ENCODE measurements around the gene HSD11B1.

DNA sequence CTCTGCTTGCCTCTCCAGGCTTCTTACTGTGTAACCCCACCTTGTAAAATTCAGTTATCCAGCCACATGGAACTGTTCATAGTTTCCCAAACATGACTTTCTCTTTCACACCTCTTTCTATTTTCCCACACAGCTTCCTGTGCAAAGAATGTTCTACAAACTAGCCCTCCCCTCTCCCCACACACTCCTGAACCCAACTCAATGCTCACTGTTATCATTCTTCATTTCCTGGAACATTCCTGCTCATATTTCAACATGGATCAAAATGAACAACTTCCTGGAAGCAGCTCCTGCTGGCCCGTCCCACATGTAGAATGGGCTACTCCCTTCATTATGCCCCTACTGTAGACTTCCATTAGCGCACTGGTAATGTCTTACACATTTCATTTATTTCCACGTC is 7.5 kb upstream of the HSD11B1 start:
- TF ChIP-seq, protein P1, sequence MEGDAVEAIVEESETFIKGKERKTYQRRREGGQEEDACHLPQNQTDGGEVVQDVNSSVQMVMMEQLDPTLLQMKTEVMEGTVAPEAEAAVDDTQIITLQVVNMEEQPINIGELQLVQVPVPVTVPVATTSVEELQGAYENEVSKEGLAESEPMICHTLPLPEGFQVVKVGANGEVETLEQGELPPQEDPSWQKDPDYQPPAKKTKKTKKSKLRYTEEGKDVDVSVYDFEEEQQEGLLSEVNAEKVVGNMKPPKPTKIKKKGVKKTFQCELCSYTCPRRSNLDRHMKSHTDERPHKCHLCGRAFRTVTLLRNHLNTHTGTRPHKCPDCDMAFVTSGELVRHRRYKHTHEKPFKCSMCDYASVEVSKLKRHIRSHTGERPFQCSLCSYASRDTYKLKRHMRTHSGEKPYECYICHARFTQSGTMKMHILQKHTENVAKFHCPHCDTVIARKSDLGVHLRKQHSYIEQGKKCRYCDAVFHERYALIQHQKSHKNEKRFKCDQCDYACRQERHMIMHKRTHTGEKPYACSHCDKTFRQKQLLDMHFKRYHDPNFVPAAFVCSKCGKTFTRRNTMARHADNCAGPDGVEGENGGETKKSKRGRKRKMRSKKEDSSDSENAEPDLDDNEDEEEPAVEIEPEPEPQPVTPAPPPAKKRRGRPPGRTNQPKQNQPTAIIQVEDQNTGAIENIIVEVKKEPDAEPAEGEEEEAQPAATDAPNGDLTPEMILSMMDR (IDR thresholded peaks at IDR 0.05), result no peak
- TF ChIP-seq POLR2A (IDR thresholded peaks at IDR 0.05), result no peak
